GM13976 (cell line): ENCODE data around the gene JMJD7.

Experiments
- DNase-seq: peaks from one replicate; pipeline ENCODE4 v3.0.0; 2012; ENCODE audit warnings: low spot score
- CTCF ChIP-seq: IDR thresholded peaks from 2 replicates; pipeline ENCODE4 v1.5.1; 2012; ENCODE audit warnings: borderline replicate concordance, mild to moderate bottlenecking; ENCODE audit not compliant: insufficient read depth; ENCODE audit errors: extremely low read depth, missing control alignments, control extremely low read depth
- in situ Hi-C: fragments of 300-500 bp; cut with MboI; formaldehyde crosslinking; loops from one replicate; pipeline ENCODE4 v1.12.0; 2022; ENCODE audit warnings: low sequenced_read_pairs, mixed read lengths, inconsistent platforms; ENCODE audit not compliant: unreplicated experiment

The JMJD7 gene

GRCh38 chr15:41811432-41812195 is 16.3 kb upstream of the JMJD7 start:
- in situ Hi-C loops, result no loop called here
- TF ChIP-seq CTCF, result peak; percentile 78
- DNase-seq, result peak; percentile 86

GRCh38 chr15:41812820-41813375 is 15.0 kb upstream of the JMJD7 start:
- DNase-seq, result no peak
- TF ChIP-seq CTCF, result no peak
- in situ Hi-C loops, result no loop called here

GRCh38 chr15:41813426-41813825 is 14.5 kb upstream of the JMJD7 start:
- in situ Hi-C loops, result no loop called here
- no peak for DNase-seq
- no peak for TF ChIP-seq CTCF

GRCh38 chr15:41814534-41814933 is 13.4 kb upstream of the JMJD7 start:
- in situ Hi-C loops, result no loop called here
- TF ChIP-seq CTCF, result no peak
- no peak for DNase-seq

GRCh38 chr15:41816788-41817187 is 11.1 kb upstream of the JMJD7 start:
- no peak for DNase-seq
- in situ Hi-C loops, result no loop called here
- TF ChIP-seq CTCF, result no peak

- DNase-seq, result no peak
- TF ChIP-seq CTCF, result no peak
- in situ Hi-C loops, result no loop called here
Observed at GRCh38 chr15:41817327-41817726, 10.6 kb upstream of the JMJD7 start.
